MV-4-11 (cell line): ENCODE data around the gene TRABD.
A peak's percentile ranks its signal among the peaks of the same experiment; 100 is the strongest.
"Not testable (repeated sequence)": the region's sequence is repeated elsewhere in the genome, so short reads cannot be mapped to it uniquely, and the experiment has no call there.

ENCODE experiments used
- DNase-seq: peaks from one replicate; lab custom pipeline; 2025; lab: John Stamatoyannopoulos, UW

TRABD gene

DNA sequence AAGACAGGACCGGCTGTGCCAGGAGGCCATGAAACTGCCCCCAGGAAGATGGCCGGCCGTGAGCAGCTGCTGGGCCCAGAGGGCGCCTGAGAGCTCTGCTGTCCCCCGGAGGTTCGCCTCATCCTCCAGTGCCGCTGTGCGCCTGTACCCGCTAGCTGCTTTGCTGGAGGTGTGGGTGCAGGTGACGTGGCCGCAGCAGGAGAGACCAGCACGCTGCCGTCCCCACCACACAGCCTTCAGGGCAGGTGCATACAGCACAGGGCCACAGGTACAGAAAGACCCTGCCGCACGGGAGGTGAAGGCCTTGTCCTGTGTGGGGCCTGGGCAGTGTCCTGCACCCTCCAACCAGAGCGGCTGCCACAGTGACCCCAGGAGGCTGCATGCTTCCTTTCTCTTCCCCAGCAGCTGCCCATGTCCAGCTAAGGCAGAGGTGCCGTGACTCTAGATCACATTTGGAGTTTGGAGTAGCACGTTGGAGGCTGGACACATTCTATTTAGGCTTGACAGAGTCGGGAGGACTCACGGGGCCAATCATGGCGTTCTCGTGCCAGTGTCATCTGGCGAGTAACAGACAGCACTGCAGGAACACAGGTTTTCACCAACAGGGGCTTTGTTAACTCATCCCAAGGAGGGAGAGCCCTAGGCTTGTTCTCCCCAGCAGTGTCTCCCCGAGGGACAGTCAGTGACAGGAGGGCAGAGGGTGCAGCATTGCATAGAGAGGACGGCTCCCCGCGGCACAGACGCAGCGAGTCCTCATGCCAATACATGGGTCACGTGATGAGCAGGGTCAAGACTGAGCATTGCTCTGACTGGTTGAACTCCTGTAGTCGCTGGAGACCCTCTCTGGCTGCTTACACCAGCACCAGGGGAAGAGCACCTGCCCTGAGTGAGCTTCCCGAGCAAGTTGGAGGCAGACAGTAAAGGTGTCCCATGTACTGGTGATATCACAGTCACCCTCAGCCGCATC, 33.9 kb upstream of the TRABD start:
- DNase-seq, result no peak

DNA sequence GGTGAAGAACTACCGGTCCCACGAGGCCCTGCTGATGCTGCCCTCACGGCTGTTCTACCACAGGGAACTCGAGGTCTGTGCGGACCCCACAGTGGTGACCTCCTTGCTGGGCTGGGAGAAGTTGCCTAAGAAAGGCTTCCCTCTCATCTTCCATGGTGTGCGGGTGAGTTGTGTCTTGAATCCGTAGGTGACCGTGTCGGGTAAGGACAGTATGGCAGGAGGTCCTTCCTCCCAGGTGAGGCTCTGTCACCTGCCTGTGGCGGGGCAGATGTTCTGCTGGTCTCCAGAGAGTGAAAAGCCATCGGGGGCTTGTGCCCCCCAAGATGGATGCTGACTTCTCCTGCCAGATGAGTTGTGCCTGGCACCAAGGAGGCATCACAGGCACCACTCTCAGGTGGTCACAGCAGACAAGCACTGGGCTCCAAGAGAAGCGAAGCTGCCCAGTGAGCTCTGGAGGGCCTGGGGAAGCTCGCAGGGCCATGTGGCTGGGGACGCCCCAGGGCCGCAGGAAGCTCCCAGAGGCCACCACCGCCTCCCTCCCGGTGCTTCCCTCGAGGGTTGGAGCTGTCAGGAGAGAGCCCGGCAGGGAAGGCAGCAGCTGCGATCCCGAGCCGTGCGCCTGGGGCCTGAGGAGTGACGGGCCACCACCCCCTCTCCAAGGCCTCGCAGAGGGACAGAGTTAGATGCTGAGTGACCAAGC, 32.5 kb upstream of the TRABD start:
- no peak for DNase-seq

DNA sequence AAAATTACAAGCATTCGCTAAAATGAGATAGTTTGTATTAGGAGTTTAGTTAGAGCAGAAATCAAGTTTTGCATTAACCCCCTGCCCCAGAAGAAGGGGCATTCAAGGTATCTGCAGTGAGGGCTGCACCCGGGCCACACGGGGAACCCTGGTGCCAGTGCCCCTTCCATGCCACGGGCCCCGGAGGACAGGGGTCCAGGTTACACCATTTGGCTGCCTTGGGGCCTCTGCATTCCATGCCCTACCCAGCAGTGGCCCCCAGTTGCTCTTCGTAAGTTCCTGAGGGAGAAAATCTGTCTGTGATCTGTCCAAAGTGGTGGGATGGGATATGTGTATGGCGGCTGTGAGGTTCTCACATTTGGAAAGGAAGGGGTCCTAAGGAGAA, 32.0 kb upstream of the TRABD start:
- no peak for DNase-seq

DNA sequence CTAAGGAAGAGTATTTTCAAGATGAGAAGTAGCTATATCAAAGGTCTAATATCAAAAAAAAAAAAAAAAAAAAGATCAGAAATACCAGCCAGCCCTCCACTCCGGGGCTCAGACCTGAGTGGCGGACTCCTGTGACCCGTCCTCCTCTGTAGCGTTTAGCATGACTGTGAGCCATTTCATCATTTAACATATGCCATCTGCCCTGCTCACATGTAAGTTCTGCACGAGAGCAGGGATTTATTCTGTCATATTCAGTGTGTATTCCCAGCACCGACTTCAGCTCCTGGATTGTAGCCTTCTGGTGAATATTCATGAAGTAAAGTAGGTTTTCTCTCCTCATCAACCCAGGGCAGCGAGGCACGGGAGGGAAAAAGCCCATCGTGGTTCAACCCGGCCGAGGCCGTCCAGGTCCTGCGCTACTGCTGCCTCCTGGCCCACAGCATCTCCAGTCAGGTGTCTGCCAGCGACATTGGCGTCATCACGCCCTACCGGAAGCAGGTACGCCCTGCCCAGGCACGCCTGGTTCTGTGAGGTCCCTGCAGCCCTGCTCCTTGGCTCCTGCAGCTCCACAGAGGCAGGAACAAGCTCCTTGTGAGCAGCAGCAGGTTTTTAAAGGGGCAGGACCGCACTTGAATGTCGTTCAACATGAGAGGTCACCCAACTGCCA, 27.9 kb upstream of the TRABD start:
- DNase-seq, result no peak

DNA sequence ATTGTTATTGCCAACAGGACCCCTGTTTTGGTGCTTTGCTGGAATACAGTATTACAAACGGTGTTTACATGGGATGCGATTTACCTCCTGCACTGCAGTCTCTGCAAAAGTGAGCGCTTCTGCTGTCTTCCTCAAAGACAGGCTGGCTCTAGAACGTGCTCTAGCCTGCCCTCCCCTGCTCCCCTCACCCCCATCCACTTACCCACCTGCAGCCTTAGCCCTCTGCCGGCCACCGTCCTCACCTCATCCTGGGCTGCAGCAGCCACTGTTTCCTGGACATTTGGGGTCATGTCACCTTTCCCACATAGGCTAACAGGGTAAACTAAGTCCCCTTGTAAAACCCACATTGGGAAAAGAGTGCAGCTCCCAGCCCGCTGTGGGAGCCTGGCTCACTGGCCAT, 24.8 kb upstream of the TRABD start:
- DNase-seq, result no peak

DNA sequence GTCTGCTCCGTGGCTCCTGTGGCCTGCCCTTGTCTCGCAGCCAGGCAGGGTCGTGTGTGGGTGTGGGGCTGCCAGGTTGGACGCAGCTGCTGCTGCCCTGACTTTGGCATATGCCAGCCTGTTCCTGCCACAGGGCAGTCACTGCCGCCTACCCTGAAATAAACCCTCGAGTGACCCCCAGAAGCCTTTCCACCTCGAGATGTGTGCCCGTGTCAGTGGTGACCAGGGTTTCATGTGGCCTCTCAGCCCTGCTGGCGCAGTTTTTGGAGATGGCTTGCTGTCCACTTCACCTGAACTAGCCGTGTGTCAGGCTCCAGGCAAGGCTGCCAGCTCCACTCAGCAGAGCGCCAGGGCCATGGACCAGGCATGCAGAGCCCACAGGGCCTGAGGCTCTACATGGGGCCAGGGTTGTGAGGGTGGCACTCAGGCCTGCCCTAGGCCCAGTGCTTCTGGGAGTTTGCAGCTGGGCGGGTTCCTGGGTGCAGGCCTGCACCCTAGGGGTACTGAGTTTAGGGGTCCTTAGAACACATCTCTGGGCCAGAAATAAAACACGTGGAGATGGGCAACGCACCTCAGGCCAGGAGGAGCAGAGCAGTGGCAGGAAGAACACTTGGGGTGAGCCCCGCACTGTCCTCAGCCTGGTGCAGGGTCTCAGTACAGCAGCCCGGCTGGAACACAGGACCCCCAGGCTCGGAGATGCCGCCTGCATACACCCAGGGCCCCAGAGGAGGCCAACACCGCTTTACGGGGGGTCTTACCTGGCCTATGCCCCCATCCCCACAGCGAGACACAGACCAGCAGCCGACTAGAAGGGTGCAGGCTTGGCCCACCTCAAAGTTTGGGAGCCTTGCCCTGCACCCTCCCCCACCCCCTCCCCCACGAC, 24.0 kb upstream of the TRABD start:
- no peak for DNase-seq

DNA sequence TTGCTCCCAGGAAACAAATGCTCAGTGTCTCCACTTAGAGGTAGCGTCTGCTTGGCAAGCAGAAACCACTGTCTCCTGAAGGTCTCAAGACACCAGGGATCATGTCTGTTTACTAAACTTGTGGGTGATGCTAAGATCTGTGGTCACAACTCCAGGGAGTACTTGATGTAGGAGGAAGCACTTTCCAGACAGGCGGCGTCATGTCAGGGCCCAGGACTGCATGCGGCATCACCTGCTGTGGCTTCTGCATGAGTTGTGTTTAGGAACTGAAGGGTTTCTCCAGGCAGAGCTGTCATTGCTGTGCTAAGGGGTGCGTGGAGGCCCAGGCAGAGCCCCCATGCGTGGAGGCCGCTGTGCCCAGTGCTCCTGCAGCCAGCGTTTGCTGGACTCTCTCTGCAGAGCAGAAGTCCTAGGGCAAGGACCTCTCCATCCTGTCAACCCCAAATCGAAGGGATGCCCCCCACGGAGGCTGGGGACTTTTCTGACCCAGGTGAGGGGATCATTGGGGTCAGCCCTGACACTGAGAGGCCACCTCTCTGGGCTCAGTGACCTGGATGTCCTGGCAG, 23.2 kb upstream of the TRABD start:
- DNase-seq, result peak; percentile 43

DNA sequence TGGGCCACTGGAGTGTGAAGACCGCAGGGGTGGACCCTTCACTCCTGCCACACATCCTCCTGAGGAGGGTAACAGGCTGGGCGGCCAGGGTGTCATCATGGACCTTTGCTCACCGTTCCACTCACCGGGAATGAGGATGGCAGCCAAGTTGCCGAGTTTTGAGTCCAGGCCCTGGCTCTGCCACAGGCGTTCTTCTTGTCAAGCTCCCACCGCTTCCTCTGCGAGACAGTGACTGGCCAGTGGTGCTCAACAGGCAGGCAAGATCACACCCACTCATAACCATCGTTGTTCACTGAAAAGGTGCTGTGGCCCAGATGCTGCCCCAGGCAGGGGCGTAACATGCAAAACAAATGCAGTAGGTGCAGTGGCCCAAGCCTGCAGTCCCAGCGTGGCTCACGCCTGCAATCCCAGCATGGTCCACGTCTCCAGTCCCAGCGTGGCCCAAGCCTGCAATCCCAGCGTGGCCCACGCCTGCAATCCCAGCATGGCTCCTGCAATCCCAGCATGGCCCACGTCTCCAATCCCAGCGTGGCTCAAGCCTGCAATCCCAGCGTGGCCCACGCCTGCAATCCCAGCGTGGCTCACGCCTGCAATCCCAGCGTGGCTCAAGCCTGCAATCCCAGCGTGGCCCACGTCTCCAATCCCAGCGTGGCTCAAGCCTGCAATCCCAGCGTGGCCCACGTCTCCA, 20.1 kb upstream of the TRABD start:
- no peak for DNase-seq

DNA sequence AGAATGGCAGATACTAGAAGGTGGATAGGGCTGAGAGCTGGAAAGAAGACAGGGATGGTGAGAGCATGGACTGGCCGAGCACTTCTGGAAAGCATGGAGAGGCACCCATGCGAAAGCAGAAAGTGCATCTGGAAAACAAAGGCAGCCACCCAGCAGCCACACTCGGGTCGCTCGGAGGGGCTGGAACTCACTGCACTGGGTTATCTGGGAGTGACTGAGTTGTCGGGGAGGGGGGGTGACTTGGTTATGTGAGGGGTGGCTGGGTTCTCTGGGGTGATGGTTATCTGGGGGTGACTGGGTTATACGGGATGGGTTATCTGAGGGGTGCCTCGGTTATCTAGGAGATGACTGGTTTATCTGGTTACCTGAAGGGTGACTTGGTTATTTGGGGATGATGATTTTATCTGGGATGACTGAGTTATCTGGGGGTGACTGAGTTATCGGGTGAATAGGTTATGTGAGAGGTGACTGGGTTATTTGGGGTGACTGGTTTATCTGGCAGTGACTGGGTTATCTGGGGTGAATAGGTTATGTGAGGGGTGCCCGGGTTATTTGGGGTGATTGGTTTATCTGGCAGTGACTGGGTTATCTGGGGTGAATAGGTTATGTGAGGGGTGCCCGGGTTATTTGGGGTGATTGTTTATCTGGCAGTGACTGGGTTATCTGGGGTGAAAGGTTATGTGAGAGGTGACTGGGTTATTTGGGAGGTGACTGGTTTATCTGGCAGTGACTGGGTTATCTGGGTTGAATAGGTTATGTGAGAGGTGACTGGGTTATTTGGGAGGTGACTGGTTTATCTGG, 17.8 kb upstream of the TRABD start:
- no peak for DNase-seq

DNA sequence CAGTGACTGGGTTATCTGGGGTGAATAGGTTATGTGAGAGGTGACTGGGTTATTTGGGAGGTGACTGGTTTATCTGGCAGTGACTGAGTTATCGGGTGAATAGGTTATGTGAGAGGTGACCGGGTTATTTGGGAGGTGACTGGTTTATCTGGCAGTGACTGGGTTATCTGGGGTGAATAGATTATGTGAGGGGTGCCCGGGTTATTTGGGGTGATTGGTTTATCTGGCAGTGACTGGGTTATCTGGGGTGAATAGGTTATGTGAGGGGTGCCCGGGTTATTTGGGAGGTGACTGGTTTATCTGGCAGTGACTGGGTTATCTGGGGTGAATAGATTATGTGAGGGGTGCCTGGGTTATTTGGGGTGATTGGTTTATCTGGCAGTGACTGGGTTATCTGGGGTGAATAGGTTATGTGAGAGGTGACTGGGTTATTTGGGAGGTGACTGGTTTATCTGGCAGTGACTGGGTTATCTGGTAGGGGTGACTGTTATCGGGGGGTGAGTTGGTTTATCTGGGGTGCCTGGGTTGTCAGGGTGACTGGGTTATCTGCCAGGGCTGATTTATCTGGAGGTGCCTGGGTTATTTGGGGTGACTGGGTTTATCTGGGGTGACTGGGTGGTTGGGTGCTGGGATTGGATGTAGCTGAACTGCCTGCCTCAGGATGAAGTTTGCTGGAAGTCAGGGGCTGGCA, 17.1 kb upstream of the TRABD start:
- not testable (repeated sequence) for DNase-seq

DNA sequence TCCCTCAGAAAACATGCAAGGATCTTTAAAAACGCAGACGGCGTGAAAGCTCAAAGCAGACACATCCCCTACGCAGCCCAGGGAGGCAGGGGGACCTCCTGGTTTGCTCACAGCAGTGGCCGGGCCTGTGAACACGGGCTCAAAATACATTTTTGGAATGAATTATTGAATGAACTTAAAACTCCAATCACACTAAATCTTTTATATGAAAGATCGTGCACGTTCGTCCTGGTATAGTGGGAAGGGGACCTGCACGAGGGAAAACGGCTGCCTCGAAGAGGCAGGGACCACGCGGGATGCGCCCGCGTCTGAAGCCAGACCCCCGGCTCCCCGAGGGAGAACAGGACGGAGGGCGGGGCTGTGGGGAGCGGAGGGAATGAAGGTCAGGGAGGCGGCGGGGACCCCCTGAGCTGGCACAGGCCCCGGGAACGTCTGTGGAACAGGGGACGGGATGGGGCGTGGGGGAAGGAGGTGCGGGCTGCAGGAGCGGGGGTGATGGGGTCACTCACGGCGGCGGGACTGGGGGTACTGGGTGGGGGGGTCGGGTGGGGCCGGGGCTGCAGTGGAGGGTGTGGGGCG, 16.4 kb upstream of the TRABD start:
- DNase-seq, result no peak

DNA sequence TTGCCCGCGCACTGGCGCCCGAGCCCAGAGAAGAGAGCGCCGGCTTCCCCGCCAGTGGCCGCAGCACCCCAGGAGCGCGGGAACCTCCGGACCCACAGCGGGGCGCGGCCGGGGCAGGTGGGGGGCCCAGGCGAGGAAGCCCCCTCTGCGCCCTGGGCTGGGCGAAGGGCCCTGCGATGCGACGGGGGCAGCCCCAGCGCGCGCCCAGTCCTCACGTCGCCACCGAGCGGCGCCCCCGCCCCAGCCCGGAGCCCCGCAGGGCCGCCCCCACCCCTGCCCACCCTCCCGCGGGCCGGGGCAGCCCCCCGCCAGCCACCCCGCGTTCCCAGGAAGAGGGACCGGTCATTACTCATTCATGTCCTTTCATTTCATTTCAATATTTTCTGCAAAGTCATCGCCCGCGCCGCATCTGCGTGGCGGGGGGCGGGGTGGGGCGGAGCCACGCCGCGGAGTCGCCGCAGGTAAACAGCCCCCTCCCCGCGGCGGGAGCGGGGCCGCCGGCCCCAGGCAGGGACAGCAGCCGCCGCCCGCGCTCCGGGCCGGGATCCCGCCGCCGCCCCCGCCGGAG, 15.9 kb upstream of the TRABD start:
- no peak for DNase-seq

DNA sequence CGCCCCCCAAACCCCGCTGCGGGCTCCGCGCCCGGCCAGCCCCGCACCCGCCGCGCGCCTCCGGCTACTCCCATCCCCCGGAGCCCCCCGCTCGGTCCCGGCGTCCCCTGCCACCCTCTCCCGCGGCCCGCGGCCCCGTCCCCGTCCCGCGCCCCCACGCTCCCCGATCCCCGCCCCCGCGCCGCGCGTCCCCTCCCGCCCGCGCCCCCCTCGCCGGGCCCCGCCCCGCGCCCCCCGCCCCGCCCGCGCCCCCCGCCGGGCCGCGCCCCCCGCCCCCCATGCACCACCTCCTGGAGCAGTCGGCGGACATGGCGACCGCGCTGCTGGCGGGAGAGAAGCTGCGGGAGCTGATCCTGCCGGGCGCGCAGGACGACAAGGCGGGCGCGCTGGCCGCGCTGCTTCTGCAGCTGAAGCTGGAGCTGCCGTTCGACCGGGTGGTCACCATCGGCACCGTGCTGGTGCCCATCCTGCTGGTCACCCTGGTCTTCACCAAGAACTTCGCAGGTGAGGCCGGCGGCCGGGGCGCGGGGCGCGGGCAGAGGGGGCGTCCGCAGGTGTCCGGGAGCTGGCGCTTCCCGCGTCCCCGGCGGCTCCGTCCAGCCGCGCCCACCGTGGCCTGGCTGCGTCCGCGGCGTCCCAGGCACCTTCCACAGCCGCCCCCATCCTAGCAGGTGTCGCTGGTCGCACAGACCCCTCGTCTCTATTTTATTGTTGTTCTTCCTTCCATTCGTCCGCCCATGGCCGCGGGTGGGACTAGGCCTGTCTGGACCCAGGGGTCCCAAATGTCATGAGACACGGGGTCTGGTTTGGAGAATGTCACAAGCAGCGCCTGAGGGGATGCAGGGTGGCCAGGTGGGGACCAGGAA, 15.0 kb upstream of the TRABD start, which contains the start of gene PANX2:
TSS of gene PANX2 (plus strand) at position 279 of the 866 bp plus-strand sequence. CDS start at position 279, 0 bp downstream.
- no peak for DNase-seq

DNA sequence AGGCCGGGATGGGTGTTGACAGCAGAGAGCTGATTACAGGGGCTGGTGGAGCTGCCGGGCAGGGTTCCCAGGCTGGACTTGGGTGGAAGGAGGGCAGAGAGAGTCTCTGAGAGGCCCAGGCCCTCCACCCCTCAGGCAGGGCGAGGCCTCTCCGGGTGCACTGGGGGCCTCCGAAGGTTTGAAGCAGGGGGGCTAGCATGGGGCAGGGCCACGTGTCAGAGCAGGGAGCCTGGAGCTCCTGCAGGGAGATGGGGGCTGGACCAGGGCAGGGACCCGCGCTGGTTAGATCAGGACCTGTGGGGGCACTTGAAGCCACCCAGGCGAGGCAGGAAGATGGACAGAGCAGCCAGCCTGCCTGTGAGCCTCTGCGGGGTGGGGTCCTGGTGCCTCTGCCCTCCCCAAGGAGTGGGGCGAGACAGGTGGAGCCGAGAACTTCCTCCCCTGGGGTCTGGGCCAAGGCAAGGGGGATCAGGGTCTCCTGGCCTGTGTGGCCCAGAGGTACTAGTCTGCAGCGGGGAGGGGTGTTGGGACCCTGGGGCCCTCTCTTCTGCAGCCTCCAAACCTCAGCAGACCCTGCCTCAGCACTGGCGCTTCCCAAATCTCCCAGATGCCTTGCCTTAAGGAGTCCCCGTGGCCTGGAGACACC, 14.3 kb upstream of the TRABD start:
- DNase-seq, result no peak

DNA sequence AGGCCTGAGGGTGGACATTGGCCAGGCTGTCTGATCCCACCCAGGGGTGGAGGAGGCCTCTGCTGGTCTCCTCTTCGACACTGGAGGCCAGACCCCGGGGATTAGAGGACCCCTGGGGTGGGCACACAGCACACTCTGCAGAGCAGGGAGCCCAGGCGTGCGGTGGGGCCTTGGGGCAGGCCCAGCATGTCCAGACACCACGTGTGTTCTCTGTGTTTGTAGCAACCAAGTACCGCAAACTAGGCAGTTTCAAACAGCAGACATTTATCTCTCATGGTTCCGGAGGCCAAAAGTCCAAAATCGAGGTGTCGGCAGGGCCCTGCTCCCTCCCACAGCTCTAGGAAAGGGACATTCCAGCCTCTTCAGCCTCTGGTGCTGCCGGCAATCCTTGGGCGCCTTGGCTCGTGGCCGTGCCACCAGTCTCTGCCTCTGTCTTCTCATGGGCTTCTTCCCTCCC, 13.7 kb upstream of the TRABD start:
- no peak for DNase-seq

DNA sequence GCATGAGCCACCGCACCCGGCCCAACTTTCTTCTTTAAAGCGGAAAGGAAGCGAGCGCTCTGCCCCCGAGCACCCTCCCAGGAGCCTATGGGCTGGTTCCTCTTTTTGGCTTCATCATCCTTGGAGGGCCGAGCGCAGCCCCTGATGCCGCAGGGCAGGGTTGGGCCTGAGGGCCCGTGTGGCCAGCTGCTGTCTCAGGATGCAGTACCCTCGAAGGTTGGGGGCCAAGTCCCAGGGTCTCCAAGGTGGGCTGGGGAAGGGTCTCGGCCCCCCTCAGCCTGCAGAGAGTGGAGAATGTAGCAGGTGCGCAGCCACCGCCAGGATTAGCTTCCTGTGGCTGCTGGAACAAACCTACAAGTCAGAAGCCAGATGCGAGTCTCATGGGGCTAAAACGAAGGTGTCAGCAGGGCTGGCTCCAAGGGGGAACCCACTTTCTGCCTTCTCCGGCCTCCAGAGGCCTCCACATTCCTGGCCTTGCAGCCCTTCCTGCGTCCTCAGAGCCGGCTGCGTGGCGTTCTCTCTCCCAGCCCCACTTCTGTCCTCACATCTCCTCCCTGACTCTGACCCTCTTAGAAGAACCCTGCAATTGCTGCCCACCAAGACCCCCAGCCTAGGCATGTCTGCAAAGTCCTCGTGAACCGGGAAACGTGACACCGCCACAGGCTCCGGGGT, 12.3 kb upstream of the TRABD start:
- peak; percentile 84 for DNase-seq
